Panc1 (cell line): ENCODE data around the gene SMOC2. TPM values are rescaled to one million over a fixed set of nuclear protein-coding genes. Genes with fewer than 3 reads are reported as not detected.

ENCODE experiments used
- ATAC-seq: fragments of 200-7000 bp; cut with Tn5 transposase; 2 replicates; pipeline ENCODE4 v1.9.1; 2020; ENCODE audit warnings: mild to moderate bottlenecking, moderate library complexity
- BruUV-seq: library from RNA; stranded (reverse); fragments of 400-500 nt; replicated peaks from 2 replicates; lab custom pipeline; 2021; lab: Mats Ljungman, UMichigan
- CTCF ChIA-PET: fragments of 300-600 bp; sonication (Branson Sonifier 250); formaldehyde crosslinking; loops from one replicate; lab custom pipeline; 2022; ENCODE audit warnings: antibody characterized with exemption; lab: Charles Lee
- POLR2A ChIA-PET: fragments of 300-600 bp; sonication (Branson Sonifier 250); formaldehyde crosslinking; loops from one replicate; lab custom pipeline; 2022; ENCODE audit warnings: antibody characterized with exemption; lab: Charles Lee
- DNase-seq: peaks from one replicate; pipeline ENCODE4 v3.0.0-alpha.2; 2010; ENCODE audit warnings: low read depth, low spot score
- H3K27ac ChIP-seq: 2 replicates; pipeline ENCODE4 v1.5.1; 2011; ENCODE audit warnings: mild to moderate bottlenecking, low read length, inconsistent platforms
- H3K27me3 ChIP-seq: fragments of 200-500 bp; sonication (Bioruptor generic); 2 replicates; pipeline ENCODE4 v1.6.0; 2014; ENCODE audit warnings: low read length, inconsistent platforms; ENCODE audit not compliant: control insufficient read depth, insufficient read depth
- H3K36me3 ChIP-seq: fragments of 200-500 bp; sonication (Bioruptor generic); 2 replicates; pipeline ENCODE4 v1.5.1; 2014; ENCODE audit warnings: inconsistent platforms, mild to moderate bottlenecking, low read length, moderate library complexity; ENCODE audit not compliant: control insufficient read depth, insufficient read depth
- H3K4me1 ChIP-seq: 2 replicates; pipeline ENCODE4 v1.5.1; 2011; ENCODE audit warnings: inconsistent platforms, mild to moderate bottlenecking, low read length, moderate library complexity; ENCODE audit not compliant: control insufficient read depth, insufficient read depth
- H3K4me3 ChIP-seq, 2 experiments: 2 replicates each; pipeline ENCODE4 v1.5.1; 2011 to 2012; ENCODE audit warnings: low read depth in 2 of 2, low read length in 2 of 2, mild to moderate bottlenecking in 2 of 2, inconsistent platforms in 1 of 2, moderate library complexity in 1 of 2
- H3K9me3 ChIP-seq: fragments of 200-500 bp; sonication (Bioruptor generic); 2 replicates; pipeline ENCODE4 v1.5.1; 2014; ENCODE audit warnings: low read depth, mild to moderate bottlenecking, inconsistent platforms, low read length, moderate library complexity; ENCODE audit not compliant: control insufficient read depth, insufficient read depth
- POLR2AphosphoS5 ChIP-seq: IDR thresholded peaks from 2 replicates; pipeline ENCODE4 v1.6.1; 2012; ENCODE audit warnings: mild to moderate bottlenecking, low read depth, low read length, moderate library complexity
- SIN3A ChIP-seq: IDR thresholded peaks from 2 replicates; pipeline ENCODE4 v1.6.1; 2012; ENCODE audit warnings: low read depth, mild to moderate bottlenecking, low read length, moderate library complexity, borderline replicate concordance; ENCODE audit not compliant: insufficient read depth
- TCF7L2 ChIP-seq: IDR thresholded peaks from 2 replicates; pipeline ENCODE4 v1.6.1; 2011; ENCODE audit warnings: mild to moderate bottlenecking, low read depth, low read length, inconsistent platforms
- in situ Hi-C: cut with HindIII; loops from 2 replicates; pipeline ENCODE4 v1.10.0; 2016; ENCODE audit warnings: low sequenced_read_pairs, low pct_unique_long_range_greater_than_20kb
- intact Hi-C: fragments of 100-400 bp; cut with micrococcal nuclease; formaldehyde crosslinking; loops from one replicate; pipeline ENCODE4 v1.10.0; 2022; ENCODE audit not compliant: unreplicated experiment
- total RNA-seq: library from RNA; stranded (reverse); gene quantifications from one replicate; pipeline ENCODE4 v1.2.1, GENCODE V29; 2021; ENCODE audit not compliant: unreplicated experiment
- TF ChIP-seq, protein P1 (sequence below), 2 experiments: IDR thresholded peaks; 2 replicates each; pipeline ENCODE4 v1.6.1; 2011 to 2012; ENCODE audit warnings: low read depth in 2 of 2, control low read depth in 1 of 2, low read length in 1 of 2, mild to moderate bottlenecking in 1 of 2, moderate library complexity in 1 of 2; ENCODE audit not compliant: insufficient read depth in 1 of 2
- TF ChIP-seq, protein P2 (sequence below): fragments of 450-650 bp; IDR thresholded peaks from 2 replicates; pipeline ENCODE4 v1.5.1; 2017; ENCODE audit warnings: mild to moderate bottlenecking

SMOC2 gene
- total RNA-seq, 1 experiment from 2014 or later = 0.13 TPM

DNA sequence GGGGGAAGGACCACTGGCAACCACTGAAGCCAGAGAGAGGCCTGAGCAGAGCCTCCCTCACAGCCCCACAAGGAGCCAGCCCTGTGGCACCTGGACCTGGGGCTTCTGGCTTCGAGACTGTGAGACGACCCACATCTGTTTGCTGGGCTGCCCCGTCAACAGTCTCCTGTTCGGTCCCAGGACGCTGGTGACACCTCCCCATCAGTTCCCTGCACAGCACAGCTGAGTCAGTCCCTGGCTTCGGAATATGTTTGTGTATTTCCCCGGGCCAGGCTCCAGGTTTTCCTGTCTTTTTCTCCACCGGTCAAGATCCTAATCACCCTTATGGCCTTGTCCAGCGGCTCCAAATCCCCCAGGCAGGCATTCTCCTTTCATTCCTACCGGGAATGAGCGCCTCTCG is 46.4 kb upstream of the SMOC2 start:
- peak; percentile 35; the same call in 1 of the 2 replicates for ATAC-seq
- intact Hi-C loops = no loop called here
- TF ChIP-seq, protein P1, sequence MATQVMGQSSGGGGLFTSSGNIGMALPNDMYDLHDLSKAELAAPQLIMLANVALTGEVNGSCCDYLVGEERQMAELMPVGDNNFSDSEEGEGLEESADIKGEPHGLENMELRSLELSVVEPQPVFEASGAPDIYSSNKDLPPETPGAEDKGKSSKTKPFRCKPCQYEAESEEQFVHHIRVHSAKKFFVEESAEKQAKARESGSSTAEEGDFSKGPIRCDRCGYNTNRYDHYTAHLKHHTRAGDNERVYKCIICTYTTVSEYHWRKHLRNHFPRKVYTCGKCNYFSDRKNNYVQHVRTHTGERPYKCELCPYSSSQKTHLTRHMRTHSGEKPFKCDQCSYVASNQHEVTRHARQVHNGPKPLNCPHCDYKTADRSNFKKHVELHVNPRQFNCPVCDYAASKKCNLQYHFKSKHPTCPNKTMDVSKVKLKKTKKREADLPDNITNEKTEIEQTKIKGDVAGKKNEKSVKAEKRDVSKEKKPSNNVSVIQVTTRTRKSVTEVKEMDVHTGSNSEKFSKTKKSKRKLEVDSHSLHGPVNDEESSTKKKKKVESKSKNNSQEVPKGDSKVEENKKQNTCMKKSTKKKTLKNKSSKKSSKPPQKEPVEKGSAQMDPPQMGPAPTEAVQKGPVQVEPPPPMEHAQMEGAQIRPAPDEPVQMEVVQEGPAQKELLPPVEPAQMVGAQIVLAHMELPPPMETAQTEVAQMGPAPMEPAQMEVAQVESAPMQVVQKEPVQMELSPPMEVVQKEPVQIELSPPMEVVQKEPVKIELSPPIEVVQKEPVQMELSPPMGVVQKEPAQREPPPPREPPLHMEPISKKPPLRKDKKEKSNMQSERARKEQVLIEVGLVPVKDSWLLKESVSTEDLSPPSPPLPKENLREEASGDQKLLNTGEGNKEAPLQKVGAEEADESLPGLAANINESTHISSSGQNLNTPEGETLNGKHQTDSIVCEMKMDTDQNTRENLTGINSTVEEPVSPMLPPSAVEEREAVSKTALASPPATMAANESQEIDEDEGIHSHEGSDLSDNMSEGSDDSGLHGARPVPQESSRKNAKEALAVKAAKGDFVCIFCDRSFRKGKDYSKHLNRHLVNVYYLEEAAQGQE (IDR thresholded peaks at IDR 0.05; ENCODE audit: insufficient read depth in 1 of 2, low read depth in 2 of 2, low read length in 1 of 2) = no peak
- TF ChIP-seq SIN3A (no peak), TCF7L2 (no peak), POLR2AphosphoS5 (no peak)
- TF ChIP-seq, protein P2, sequence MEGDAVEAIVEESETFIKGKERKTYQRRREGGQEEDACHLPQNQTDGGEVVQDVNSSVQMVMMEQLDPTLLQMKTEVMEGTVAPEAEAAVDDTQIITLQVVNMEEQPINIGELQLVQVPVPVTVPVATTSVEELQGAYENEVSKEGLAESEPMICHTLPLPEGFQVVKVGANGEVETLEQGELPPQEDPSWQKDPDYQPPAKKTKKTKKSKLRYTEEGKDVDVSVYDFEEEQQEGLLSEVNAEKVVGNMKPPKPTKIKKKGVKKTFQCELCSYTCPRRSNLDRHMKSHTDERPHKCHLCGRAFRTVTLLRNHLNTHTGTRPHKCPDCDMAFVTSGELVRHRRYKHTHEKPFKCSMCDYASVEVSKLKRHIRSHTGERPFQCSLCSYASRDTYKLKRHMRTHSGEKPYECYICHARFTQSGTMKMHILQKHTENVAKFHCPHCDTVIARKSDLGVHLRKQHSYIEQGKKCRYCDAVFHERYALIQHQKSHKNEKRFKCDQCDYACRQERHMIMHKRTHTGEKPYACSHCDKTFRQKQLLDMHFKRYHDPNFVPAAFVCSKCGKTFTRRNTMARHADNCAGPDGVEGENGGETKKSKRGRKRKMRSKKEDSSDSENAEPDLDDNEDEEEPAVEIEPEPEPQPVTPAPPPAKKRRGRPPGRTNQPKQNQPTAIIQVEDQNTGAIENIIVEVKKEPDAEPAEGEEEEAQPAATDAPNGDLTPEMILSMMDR = no peak
- POLR2A ChIA-PET = no interaction called here
- Histone ChIP-seq H3K4me1 (no peaks in the 10 kb centered on the region), H3K9me3 (no peaks in the 10 kb centered on the region), H3K36me3 (no peaks in the 10 kb centered on the region), H3K4me3 (no peak overlapping the region), H3K27ac (no peak overlapping the region), H3K27me3 (peaks cover 10% of the 10 kb centered on the region; the same call in 1 of the 2 replicates)
- CTCF ChIA-PET = no interaction called here
- no TSS peak for BruUV-seq
- in situ Hi-C loops = no loop called here
- DNase-seq = no peak

DNA sequence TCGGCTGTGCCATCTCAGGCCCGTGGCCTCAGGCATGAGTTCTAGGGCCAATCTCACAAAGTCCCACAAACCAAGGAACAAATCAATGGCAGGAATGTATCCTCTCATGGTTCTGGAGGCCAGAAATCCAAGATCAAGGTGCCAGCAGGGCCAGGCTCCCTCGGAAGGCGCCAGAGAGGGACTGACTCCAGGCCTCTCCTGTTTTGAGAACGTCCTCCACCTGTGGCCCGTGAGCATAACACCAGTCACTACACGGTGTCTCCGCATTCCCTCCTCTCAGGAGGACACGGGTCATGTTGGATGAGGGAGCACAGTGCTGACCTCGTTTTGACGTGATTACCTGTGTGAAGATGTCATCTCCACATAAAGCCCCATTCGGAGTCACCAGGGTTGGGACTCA is 45.0 kb upstream of the SMOC2 start:
- in situ Hi-C loops (no loop called here), intact Hi-C loops (no loop called here)
- no TSS peak for BruUV-seq
- Histone ChIP-seq H3K9me3 (no peaks in the 10 kb centered on the region), H3K4me1 (no peaks in the 10 kb centered on the region), H3K36me3 (no peaks in the 10 kb centered on the region), H3K4me3 (no peak overlapping the region), H3K27me3 (peaks cover 13% of the 10 kb centered on the region; the same call in 1 of the 2 replicates), H3K27ac (no peak overlapping the region)
- CTCF ChIA-PET = no interaction called here
- TF ChIP-seq TCF7L2 = no peak
- TF ChIP-seq POLR2AphosphoS5 = no peak
- TF ChIP-seq, protein P1 (IDR thresholded peaks at IDR 0.05; ENCODE audit: insufficient read depth in 1 of 2, low read depth in 2 of 2, low read length in 1 of 2) = no peak
- TF ChIP-seq SIN3A = no peak
- TF ChIP-seq, protein P2 = no peak
- POLR2A ChIA-PET = no interaction called here
- ATAC-seq (no peak), DNase-seq (no peak)
